ENCODE results near the gene BBX. TPM values are rescaled to one million over a fixed set of nuclear protein-coding genes. Genes with fewer than 3 reads are reported as not detected.

The BBX gene
- total RNA-seq, 1 donor from 2014 or later, result 51.6 TPM

- no peak overlapping the region for H3K27ac Mint-ChIP-seq (ENCODE audit: unreplicated experiment)
- no peak for TF ChIP-seq CTCF (conservative IDR thresholded peaks at IDR 0.05)
- no peak overlapping the region for H3K4me3 Mint-ChIP-seq
- no peaks in the 10 kb centered on the region for H3K27me3 Mint-ChIP-seq (ENCODE audit: low read depth)
- peaks cover 22% of the 10 kb centered on the region for H3K4me1 Mint-ChIP-seq
- no peak for DNase-seq (ENCODE audit: low read depth, low spot score)
- peaks cover 3% of the 10 kb centered on the region for H3K36me3 Mint-ChIP-seq (ENCODE audit: low read depth)
- no peaks in the 10 kb centered on the region for H3K9me3 Mint-ChIP-seq
Measured at GRCh38 chr3:107619549-107619948, 96.8 kb downstream of the BBX start.

- no peak overlapping the region for H3K27ac Mint-ChIP-seq (ENCODE audit: unreplicated experiment)
- no peaks in the 10 kb centered on the region for H3K9me3 Mint-ChIP-seq
- no peak for TF ChIP-seq CTCF (conservative IDR thresholded peaks at IDR 0.05)
- H3K27me3 Mint-ChIP-seq (ENCODE audit: low read depth), result no peaks in the 10 kb centered on the region
- no peaks in the 10 kb centered on the region for H3K36me3 Mint-ChIP-seq (ENCODE audit: low read depth)
- H3K4me3 Mint-ChIP-seq, result no peak overlapping the region
- DNase-seq (ENCODE audit: low read depth, low spot score), result no peak
- H3K4me1 Mint-ChIP-seq, result peaks cover 22% of the 10 kb centered on the region
Measured at GRCh38 chr3:107620534-107620933, 97.8 kb downstream of the BBX start.

GRCh38 chr3:107621465-107621864, 98.7 kb downstream of the BBX start:
- Mint-ChIP-seq H3K9me3 (no peaks in the 10 kb centered on the region), H3K36me3 (ENCODE audit: low read depth) (no peaks in the 10 kb centered on the region), H3K4me3 (no peak overlapping the region), H3K27me3 (ENCODE audit: low read depth) (no peaks in the 10 kb centered on the region), H3K4me1 (peaks cover 22% of the 10 kb centered on the region), H3K27ac (ENCODE audit: unreplicated experiment) (no peak overlapping the region)
- TF ChIP-seq CTCF (conservative IDR thresholded peaks at IDR 0.05), result no peak
- DNase-seq (ENCODE audit: low read depth, low spot score), result no peak

- Mint-ChIP-seq H3K27me3 (ENCODE audit: low read depth) (no peaks in the 10 kb centered on the region), H3K9me3 (no peaks in the 10 kb centered on the region), H3K27ac (ENCODE audit: unreplicated experiment) (no peak overlapping the region), H3K36me3 (ENCODE audit: low read depth) (no peaks in the 10 kb centered on the region), H3K4me1 (no peaks in the 10 kb centered on the region), H3K4me3 (no peak overlapping the region)
- DNase-seq (ENCODE audit: low read depth, low spot score), result no peak
- peak; percentile 33 for TF ChIP-seq CTCF (conservative IDR thresholded peaks at IDR 0.05)
Measured at GRCh38 chr3:107627962-107628542, 105.3 kb downstream of the BBX start.

- no peak for DNase-seq (ENCODE audit: low read depth, low spot score)
- Mint-ChIP-seq H3K4me1 (no peaks in the 10 kb centered on the region), H3K27me3 (ENCODE audit: low read depth) (no peaks in the 10 kb centered on the region), H3K36me3 (ENCODE audit: low read depth) (no peaks in the 10 kb centered on the region), H3K4me3 (no peak overlapping the region), H3K9me3 (no peaks in the 10 kb centered on the region), H3K27ac (ENCODE audit: unreplicated experiment) (no peak overlapping the region)
- TF ChIP-seq CTCF (conservative IDR thresholded peaks at IDR 0.05), result no peak
Measured at GRCh38 chr3:107629566-107629965, 106.8 kb downstream of the BBX start.
